Loucy (cell line): ENCODE results near the gene COL26A1.
A peak's percentile ranks its signal among the peaks of the same experiment; 100 is the strongest.

Experiments
- H2AFZ ChIP-seq: fragments of 200-600 bp; sonication (generic); 2 replicates; pipeline ENCODE4 v1.6.0; 2016; ENCODE audit warnings: antibody characterized with exemption, mild to moderate bottlenecking, low read length, moderate library complexity
- H3F3A ChIP-seq: fragments of 200-600 bp; 2 replicates; pipeline ENCODE4 v1.6.0; 2016; ENCODE audit warnings: antibody characterized with exemption, low read depth, mild to moderate bottlenecking
- H3K27me3 ChIP-seq: fragments of 200-600 bp; sonication (generic); 2 replicates; pipeline ENCODE4 v1.6.1; 2014; ENCODE audit warnings: low read length, mild to moderate bottlenecking; ENCODE audit not compliant: insufficient read depth, poor library complexity, severe bottlenecking
- H3K36me3 ChIP-seq: fragments of 200-600 bp; sonication (generic); 2 replicates; pipeline ENCODE4 v1.6.1; 2016; ENCODE audit warnings: low read length; ENCODE audit not compliant: insufficient read depth
- H3K4me1 ChIP-seq: fragments of 200-600 bp; sonication (generic); 2 replicates; pipeline ENCODE4 v1.5.1; 2014; ENCODE audit warnings: low read length, mild to moderate bottlenecking; ENCODE audit not compliant: insufficient read depth, poor library complexity, severe bottlenecking
- H3K4me2 ChIP-seq: fragments of 200-600 bp; sonication (generic); 2 replicates; pipeline ENCODE4 v1.6.0; 2014; ENCODE audit warnings: antibody characterized with exemption, low read length, low read depth, mild to moderate bottlenecking; ENCODE audit not compliant: poor library complexity, severe bottlenecking
- H3K4me3 ChIP-seq: fragments of 200-600 bp; sonication (generic); 2 replicates; pipeline ENCODE4 v1.5.1; 2014; ENCODE audit warnings: low read length, mild to moderate bottlenecking, mixed read lengths; ENCODE audit not compliant: poor library complexity, severe bottlenecking
- H3K79me2 ChIP-seq: fragments of 200-600 bp; sonication (generic); 2 replicates; pipeline ENCODE4 v1.6.1; 2014; ENCODE audit warnings: low read length; ENCODE audit not compliant: insufficient read depth
- H3K9ac ChIP-seq: fragments of 200-600 bp; sonication (generic); 2 replicates; pipeline ENCODE4 v1.6.0; 2014; ENCODE audit warnings: mild to moderate bottlenecking, low read depth, low read length, moderate library complexity; ENCODE audit not compliant: poor library complexity, severe bottlenecking
- H3K9me2 ChIP-seq: fragments of 200-600 bp; sonication (generic); replicated peaks from 2 replicates; pipeline ENCODE4 v1.6.1; 2016; ENCODE audit warnings: low read depth, low read length, mixed read lengths
- H3K9me3 ChIP-seq: fragments of 200-600 bp; sonication (generic); 2 replicates; pipeline ENCODE4 v1.6.1; 2014; ENCODE audit warnings: mild to moderate bottlenecking, antibody characterized with exemption, low read length, low read depth; ENCODE audit not compliant: insufficient read depth
- H4K20me1 ChIP-seq: fragments of 200-600 bp; sonication (generic); 2 replicates; pipeline ENCODE4 v1.6.0; 2014; ENCODE audit warnings: antibody characterized with exemption, low read length, mild to moderate bottlenecking; ENCODE audit not compliant: insufficient read depth, poor library complexity, severe bottlenecking
- CTCF ChIP-seq: fragments of 200-600 bp; sonication (generic); conservative IDR thresholded peaks from 2 replicates; pipeline ENCODE4 v1.5.1; 2014; ENCODE audit warnings: mild to moderate bottlenecking, antibody characterized with exemption, low read length
- EZH2phosphoT487 ChIP-seq: fragments of 200-600 bp; IDR thresholded peaks from 2 replicates; pipeline ENCODE4 v1.6.1; 2018; ENCODE audit warnings: antibody characterized with exemption, mild to moderate bottlenecking, moderate library complexity, borderline replicate concordance

COL26A1 gene

GRCh38 chr7:101352920-101353308 is 9.8 kb upstream of the COL26A1 start:
- Histone ChIP-seq H3F3A (no peaks in the 10 kb centered on the region), H3K79me2 (no peaks in the 10 kb centered on the region), H3K4me3 (no peak overlapping the region), H3K36me3 (no peaks in the 10 kb centered on the region), H3K9ac (no peak overlapping the region), H3K27me3 (no peaks in the 10 kb centered on the region), H3K9me2 (no peaks in the 10 kb centered on the region), H2AFZ (no peak overlapping the region), H3K4me1 (no peaks in the 10 kb centered on the region), H3K9me3 (no peaks in the 10 kb centered on the region), H3K4me2 (no peak overlapping the region), H4K20me1 (no peaks in the 10 kb centered on the region)
- no peak for TF ChIP-seq CTCF
- TF ChIP-seq EZH2phosphoT487: no peak

DNA sequence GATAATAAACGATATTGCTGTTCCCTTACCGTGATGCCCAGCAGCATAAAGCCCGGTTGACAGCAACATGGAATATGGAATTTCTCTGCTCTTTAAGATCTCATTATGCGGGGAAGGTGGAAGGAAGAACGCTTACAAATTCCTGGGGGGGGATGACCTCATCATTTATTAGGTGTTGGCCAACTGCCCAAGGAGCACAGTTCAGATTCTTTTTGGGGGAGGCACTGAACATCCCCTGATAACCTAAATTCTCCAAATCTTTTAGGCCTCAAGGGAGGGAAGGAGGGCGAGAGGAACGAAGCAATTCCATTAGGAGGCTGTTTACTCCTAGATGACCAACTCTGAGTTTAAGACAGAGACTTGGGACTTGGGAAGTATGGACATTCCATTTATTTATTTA is 5.2 kb upstream of the COL26A1 start:
- Histone ChIP-seq H3K79me2 (no peaks in the 10 kb centered on the region), H3K9me2 (no peaks in the 10 kb centered on the region), H3K27me3 (no peaks in the 10 kb centered on the region), H3K9me3 (no peaks in the 10 kb centered on the region), H3K9ac (no peak overlapping the region), H4K20me1 (no peaks in the 10 kb centered on the region), H3K4me3 (no peak overlapping the region), H3K4me2 (no peak overlapping the region), H3F3A (no peaks in the 10 kb centered on the region), H3K4me1 (no peaks in the 10 kb centered on the region), H2AFZ (no peak overlapping the region), H3K36me3 (no peaks in the 10 kb centered on the region)
- no peak for TF ChIP-seq CTCF
- no peak for TF ChIP-seq EZH2phosphoT487

DNA sequence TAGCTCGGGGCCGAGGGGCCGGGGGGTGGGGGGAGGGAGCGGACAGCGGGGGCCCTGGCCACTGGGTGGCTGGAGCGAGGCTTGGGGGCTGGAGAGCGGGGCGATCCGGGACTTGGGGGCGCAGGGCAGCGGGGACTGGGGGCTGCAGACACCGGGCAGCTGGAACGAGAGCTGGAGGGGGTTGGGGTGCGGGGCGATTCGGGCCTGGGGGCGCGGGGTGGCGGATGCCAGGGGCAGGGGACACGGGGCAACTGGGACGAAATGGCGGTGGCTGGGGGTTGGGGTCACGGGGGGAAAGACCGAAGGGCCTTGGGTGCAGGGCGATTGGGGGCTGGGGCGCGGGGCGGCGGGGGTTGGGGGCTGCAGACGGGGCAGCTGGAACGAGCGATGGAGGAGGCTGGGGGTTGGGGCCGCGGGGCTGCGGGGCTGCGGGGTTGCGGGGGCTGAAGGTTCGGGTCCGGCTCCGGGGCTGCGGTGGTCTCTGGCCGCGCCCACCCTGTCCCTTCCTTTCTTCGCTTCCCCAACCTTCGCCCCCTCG is 590 bp downstream of the COL26A1 start:
- Histone ChIP-seq H3K9ac (no peak overlapping the region), H3F3A (no peaks in the 10 kb centered on the region), H3K27me3 (no peaks in the 10 kb centered on the region), H3K79me2 (no peaks in the 10 kb centered on the region), H3K4me1 (no peaks in the 10 kb centered on the region), H3K9me3 (no peaks in the 10 kb centered on the region), H3K4me3 (no peak overlapping the region), H3K9me2 (no peaks in the 10 kb centered on the region), H3K36me3 (no peaks in the 10 kb centered on the region), H4K20me1 (no peaks in the 10 kb centered on the region), H2AFZ (peak overlapping the region; percentile 66; the same call in 1 of the 2 replicates), H3K4me2 (no peak overlapping the region)
- TF ChIP-seq CTCF (no peak), EZH2phosphoT487 (no peak)
